ENCODE data around the gene MICOS13.

Gene MICOS13

GRCh38 chr19:5628461-5628860 lies 51.9 kb downstream of the MICOS13 start:
- DNase-seq (no peak), ATAC-seq (no peak)
